Activated CD8-positive, alpha-beta memory T cell treated with anti-CD3 and anti-CD28 coated beads, Interleukin-2, amount 50 U/mL, for 1 hour (primary cell): ENCODE data around the gene TRPM2.

Source experiments
- DNase-seq: peaks from one replicate; pipeline ENCODE4 v3.0.0-alpha.2; 2020; ENCODE audit errors: extremely low read depth

Gene TRPM2

DNA sequence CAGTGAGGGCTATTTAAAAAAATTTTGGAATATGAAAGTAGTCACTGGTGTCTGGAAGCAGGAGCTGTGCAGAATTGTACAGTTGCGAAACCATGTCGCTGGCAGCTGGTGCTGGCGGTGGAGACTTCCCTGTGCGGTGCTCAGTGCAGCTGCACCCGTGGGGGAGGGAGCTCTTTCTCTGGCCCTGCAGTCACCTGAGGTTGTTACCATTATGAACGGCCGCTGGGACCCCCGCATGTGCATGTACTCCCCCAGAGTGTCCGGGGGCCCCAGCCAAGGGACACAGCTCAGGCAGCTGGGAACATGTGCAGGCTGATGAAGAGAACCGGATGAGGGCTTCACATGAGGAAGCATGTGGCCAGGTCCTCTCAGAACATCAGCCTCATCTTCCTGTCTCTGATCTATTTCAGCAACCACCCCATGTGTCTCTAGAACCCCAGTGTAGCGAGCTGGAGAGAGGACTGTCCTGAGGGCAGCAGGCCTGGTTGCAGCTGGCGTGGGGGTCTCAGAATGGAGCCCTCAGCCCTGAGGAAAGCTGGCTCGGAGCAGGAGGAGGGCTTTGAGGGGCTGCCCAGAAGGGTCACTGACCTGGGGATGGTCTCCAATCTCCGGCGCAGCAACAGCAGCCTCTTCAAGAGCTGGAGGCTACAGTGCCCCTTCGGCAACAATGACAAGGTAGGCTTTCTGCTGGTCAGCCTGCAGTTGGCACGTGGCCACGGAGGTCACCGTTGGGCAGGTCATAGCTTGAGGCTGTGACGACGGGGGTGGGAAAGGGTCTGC lies at the start of gene TRPM2:
TSS of gene TRPM2 (plus strand) at position 431 of the 780 bp plus-strand sequence. CDS start at position 511, 80 bp downstream.
- no peak for DNase-seq

DNA sequence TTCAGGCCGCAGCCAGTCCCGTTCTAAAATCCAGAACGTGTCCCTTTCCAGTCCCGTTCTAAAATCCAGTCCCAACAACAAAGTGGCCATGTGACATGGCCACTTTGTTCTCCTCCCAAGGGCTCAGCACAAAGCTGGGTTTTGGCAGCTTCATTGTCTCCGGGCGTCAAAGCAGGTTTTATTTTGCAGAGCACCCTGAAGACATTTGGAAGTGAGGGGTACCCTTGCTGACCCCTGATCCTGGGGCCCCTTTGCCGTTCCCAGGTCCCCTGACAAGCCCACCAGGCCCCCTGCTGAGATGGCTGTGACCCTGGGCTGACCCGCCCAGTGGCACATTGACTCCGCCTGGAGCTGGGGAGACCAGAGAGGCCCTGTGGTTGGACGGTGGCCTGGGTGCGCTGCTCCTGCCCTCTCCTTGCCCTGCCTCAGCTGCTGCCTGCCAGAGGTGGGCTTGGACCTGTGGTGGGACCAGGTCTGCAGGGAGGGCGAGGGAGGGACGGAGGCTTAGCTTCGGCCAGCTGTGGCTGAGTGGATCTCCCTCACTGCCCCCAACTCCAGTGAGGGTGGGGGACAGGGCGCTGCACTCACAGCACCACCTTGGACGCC lies 49.3 kb upstream of the TRPM2 start:
- no peak for DNase-seq

DNA sequence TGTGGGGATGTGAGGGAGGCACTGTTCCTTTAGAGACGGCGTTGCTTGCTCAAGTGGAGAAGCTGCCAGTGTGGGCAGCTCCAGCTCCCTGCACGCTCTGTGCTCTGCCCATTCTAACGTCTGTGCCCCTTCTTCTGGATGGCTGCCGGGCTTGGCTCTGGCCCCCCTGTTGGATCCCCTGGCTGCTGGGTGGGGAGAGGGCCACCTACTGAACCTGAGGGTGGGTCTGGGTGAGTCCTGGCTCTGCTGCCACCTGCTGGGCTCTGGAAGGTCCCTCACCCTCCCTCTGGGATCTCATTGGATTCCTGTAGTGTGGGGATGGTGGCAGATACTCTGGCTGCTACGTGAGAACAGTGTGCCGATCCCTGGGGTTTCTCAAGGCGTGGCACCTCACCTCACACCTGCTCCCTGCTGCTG lies 48.5 kb upstream of the TRPM2 start:
- DNase-seq = no peak

DNA sequence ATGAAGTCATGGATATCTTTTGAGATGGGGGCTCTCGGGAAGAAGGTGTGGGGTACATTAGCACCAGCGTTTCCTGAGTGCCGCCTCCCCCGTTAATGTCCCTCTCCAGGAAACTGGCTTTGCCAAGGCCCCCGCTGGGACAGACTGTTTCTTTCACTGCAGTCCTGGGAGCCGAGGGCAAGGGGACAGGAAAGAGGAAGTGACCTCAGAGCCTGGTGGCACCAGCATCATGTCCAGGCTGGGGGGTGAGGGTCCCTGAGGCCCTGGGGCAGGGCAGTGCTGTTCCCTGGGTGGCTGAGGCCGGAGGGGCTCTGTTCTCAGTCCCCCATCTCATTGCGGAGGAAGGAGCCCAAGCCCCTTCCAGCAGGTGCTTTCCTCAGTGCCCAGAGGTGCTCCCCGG lies 47.7 kb upstream of the TRPM2 start:
- DNase-seq = no peak

DNA sequence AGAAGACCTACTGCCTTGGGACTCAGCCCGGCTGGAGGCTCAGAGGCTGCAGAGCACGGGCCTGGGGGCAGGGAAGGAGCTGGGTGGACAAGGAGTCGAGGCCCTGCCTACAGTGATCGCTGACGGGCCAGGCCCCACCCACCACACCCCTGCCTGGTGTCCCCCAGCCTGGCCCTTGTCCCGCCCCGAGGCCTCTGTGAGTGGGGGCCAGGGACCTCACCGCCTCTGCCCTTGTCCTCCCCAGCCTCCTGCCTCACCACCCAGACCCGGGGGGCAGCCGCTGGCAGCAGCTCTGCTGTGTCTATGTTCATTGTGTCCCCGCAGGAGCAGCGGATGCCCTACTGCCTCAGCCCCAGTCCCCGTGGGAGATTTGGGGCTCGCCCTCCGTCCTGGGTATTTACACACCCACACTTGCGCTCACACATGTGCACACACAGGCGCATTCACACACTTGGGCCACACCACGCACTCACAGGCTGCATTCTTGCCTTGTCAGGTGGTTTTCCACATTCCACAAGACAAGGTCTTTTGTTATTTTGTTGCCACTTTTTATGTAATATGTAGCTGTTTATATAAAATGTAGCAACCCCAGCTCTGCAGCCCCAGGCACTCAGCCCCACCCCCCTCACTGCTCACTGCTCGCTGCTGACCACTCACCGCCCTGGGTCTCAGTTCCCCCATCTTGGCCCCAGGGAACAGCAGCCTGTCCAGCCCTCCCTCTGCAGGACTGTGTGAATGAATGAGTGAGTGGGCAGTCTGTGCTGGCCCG lies 46.3 kb upstream of the TRPM2 start:
- DNase-seq = no peak

DNA sequence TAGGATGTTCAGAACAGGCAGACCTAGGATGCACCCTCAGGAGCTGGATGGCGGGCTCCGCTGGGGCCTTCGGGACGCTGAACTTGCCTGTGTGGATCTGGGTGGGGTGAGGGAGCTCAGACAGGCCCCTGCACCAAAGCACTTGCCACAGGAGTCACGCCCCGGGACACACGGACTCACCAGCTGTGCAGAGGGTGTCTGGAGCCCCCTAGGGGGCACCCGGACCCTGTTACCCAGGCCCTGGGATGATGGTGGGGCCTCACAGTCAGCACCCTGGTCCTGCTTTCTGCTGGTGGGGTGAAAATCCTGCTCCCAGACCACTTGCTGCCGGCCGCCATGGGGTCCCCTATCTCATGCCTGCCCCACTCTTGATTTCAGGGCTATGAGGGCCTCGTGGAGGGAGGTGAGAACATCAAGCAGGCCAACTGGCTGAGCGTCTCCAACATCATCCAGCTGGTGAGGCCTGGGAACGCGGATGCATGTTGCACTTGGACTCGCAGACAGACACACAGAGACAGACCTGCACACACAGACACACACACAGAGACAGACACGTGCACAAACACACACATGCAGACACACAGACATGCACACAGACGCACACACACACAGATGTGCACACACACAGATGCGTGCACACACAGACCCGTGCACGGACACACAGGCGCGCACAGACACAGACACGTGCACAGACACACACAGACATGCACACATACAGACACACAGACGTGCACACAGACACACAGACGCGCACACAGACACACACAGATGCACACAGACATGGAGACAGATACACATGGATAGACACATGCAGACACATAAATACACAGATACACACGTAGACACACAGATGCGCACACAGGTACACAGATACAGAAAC lies 42.6 kb upstream of the TRPM2 start:
- DNase-seq = no peak

DNA sequence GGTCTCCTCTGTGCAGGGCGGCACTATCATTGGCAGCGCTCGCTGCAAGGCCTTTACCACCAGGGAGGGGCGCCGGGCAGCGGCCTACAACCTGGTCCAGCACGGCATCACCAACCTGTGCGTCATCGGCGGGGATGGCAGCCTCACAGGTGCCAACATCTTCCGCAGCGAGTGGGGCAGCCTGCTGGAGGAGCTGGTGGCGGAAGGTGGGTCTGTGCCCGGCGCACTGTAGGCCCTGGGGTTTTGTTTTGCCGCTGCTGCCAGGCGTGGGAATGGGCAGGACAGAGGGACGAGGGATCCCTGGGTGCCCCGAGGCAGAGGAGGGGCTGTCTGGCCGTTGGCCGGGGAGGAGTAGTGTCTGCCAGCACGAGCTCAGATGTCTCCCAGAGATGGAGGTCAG lies 41.3 kb upstream of the TRPM2 start:
- no peak for DNase-seq

DNA sequence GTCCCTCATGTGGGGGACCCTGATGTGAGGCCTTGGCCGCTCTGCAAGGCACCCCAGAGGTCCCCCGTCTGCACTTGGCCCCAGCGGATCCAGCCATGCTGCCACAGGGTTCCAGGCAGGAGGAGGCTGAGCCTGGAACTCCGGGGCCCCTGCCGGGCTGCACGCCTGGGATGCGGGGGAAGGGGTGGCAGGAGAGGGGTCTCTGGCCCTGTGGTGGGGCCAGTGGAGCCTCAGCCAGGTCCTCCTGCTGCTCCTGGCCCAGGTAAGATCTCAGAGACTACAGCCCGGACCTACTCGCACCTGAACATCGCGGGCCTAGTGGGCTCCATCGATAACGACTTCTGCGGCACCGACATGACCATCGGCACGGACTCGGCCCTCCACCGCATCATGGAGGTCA lies 40.7 kb upstream of the TRPM2 start:
- no peak for DNase-seq

DNA sequence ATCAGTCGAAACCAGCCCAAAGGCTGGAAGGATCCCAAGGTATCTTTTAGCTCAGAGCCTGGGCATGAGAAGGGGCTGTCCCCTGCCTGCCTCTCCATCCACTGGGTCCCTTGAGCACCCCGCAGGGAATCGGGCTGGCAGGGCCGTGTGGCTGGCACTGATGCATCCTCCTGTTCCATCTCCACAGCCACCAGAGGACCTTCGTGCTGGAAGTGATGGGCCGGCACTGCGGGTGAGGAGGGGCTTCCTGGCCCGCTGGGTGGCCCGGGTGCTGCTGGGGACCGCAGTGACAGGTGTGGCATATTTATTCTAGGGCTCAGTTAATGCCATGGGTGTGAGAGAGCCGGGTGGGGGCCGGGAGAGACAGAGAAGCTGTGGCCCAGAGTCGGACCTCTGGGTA lies 40.0 kb upstream of the TRPM2 start:
- no peak for DNase-seq

DNA sequence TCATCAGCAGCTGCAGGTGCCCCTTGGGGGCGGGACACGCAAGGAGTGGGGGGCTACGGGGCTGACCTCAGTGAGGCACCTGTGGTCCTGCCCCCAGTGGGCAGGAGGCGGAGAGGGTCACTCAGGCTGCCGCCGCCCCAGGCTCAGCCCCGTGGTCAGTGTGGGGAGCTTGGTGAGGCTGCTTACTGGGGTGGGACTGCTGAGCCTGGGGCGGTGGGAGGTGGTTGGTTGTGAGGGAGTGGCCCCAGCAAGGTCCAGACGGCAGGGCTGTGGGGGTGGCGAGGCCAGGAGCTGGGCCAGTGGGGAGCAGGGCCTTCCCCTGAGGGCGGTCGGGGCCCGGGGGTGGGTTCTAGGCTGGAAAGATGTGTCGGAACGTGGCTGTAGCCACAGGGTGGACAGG lies 39.3 kb upstream of the TRPM2 start:
- no peak for DNase-seq

DNA sequence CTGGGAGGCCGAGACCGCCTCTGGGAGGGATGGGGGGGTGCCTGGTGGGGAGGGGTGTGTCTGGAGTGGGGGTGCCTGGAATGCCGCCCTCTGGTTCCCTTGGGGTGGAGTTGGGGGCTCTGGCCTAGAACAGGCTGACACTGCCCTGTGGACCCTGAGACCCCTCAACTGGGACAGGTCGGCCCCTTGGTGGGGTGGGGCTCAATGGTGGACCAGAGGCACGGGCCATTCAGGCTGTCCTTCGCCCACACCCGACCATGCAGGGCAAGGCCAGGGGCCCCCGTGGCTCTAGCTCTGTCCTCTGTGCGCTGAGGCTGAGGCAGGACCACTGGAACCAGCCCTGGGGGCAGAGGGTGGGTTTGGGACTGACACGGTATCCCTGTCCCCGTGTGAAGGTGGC lies 38.9 kb upstream of the TRPM2 start:
- DNase-seq = no peak

DNA sequence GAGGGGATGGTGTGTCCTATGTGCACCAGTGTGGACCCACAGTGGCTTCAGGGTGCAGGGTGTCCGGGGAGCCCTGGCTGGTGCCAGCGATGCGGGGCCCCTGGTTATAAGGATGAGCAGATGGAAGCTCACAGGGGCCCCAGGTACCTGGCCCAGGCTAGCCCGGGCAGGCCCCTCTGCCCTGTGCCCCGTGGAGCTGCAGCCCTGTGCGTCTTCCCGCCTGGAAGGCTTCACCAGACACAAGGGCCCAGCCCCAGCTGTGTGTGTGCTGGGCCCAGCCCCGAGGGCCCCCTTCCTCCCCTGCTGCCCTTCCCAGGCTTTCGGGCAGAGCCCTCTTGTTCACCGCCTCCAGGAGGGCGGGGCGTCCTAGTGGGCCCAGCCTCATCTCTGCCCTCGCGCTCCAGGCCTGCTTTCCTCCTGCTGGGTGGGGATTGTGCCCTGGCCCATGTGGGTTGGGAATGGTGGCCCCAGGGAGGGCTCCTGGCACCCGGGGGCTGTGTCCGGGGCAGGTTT lies 37.7 kb upstream of the TRPM2 start:
- DNase-seq = no peak

DNA sequence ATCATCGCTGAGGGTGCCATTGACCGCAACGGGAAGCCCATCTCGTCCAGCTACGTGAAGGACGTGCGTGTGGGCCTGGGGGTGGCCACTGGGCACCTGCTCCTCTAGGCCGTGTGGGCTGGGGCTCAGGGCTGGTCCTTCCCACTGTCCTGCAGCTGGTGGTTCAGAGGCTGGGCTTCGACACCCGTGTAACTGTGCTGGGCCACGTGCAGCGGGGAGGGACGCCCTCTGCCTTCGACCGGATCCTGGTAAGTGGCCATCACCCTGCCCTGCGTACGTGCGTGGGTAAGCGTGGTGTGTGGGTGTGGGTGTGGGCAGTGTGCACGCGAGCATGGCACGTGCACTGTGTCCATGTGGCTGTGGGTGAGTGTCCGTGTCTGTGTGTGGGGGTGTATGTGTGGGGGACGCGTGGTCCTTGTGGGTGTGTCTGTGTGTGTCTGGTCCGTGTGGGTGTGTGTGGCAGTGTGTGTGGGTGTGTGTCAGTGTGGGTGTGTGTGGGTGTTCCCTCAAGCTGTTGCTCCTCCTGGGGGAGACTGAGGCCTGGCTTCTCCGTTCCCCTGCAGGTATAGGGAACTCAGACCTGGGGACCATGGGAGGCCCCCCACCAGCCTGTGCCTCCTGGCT lies 37.0 kb upstream of the TRPM2 start:
- no peak for DNase-seq

DNA sequence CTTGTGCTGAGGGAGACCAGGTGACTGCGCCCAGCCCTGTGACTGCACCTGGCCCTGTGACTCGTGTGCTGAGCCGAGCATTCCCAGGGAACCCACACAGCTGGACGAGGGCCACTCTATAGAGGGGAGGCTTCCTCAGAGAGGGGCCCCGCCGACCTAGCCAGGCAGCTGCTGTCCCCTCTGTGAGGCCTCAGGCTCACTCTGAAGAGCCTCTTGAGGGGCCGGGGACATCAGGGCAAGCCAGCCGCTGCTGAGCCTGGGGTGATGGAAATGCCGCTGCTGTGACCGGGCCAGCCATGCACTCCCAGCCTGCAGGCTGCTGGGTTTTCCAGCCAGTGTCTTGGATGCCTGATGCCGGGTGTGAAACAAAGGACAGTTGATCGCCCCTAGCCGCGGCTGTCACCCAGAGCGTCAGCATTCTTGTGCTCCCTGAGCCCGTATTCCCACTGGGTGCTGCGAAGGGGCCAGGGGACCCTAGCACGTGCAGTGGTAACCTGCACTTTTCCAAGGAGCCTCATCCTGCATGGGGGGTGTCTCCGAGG lies 36.1 kb upstream of the TRPM2 start:
- no peak for DNase-seq

DNA sequence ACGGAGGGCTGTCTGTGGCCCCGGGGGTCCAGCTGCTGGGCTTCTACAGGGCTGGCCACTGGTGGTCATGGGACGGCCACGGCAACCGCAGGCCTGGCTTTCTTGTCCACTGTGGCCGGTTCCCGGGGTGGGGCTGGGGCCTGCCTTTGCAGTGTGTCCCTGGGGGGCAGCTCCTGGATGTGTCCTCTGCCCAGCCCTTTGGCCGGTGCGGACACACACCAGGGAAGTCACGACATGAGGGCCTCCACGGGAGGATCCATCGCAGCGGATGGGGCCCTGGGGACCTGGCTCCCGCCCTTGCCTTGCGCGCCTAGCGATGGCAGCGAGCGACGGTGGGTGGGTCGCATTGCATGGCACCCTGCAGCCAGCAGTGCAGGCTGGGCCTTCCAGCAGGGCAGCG lies 35.5 kb upstream of the TRPM2 start:
- DNase-seq = no peak

DNA sequence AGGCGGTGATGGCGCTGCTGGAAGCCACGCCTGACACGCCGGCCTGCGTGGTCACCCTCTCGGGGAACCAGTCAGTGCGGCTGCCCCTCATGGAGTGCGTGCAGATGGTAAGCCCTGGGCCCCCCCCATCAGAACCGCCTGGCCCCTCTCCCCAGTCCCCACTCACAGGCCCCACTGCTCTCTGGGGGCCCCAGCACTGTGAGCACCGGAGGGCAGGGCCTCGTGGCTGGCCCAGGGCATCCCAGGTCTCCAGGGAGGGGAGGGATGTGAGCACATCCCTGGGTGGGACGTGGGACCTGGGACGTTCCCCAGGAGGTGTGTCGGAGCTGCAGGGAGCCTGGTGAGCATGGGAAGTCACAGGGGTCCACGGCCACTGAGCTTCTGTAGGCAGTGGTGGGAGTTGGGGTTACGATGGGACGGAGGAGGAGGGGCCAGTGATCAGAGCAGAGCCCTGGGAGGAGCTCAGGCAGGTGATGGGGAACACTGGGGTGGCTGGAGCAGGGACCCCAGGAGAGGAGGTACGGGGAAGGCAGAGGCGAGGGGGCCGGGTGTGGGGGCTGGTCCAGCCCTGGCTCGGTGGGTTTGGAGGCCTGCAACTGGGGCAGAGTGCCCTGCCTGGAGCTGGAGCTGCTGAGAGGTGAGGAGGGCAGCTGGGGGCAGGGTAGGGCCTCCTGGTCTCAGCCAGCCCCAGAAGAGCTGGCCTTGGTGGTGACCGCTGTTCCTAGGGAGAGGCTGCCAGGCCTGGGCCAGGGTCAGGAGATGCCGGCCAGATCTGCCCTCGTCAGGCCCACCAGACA lies 34.7 kb upstream of the TRPM2 start:
- no peak for DNase-seq

DNA sequence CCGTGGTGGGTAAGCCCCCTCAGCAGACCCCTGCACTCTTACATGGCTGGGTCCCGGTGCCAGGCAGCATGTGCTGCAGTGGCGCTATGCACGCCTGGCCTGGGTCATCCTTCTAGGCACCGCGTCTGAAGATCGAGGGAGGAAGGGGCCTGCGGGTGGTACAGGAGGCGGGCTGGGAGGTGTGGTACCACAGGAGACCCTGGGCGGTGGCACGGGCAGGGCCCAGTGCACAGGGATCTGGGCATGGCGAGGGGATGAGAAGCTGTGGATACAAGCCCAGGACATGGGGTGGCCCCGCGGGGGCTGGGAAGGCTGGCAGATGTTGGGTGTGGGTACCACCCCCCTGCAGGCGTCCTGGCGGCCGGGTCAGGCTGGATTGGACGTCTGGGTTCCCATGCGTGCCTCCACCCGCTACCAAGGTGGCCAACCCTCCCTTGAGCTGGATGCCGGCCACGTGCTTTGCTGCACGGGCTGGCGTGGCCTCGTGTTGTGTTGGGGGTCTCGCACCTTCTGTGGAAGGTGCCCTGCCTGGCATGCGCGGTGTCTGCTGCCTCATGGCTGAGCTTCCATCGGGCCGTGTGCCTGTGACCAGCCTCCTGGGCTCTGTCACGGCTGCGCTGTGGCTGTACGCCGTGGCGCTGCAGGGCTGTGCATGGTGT lies 33.9 kb upstream of the TRPM2 start:
- no peak for DNase-seq

DNA sequence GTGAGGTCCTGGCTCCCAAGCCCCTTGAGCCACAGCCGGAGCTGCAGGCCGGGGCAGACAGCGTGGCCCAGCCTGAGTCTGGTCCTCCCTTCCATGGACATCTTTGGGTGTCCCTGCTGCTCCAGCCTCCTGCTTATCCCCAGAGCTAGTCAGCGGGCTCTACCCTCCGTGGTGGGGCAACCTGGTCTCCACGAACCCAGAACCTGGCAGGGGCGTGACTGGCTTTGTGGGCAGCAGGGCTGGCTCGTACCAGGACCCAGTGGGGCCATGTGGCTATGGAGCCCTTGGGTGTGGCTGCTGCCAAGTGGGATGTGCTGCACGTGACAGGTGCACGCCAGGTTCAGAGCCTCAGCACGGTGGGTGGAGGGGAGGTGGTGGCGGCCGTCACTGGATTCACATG lies 32.6 kb upstream of the TRPM2 start:
- DNase-seq = no peak

DNA sequence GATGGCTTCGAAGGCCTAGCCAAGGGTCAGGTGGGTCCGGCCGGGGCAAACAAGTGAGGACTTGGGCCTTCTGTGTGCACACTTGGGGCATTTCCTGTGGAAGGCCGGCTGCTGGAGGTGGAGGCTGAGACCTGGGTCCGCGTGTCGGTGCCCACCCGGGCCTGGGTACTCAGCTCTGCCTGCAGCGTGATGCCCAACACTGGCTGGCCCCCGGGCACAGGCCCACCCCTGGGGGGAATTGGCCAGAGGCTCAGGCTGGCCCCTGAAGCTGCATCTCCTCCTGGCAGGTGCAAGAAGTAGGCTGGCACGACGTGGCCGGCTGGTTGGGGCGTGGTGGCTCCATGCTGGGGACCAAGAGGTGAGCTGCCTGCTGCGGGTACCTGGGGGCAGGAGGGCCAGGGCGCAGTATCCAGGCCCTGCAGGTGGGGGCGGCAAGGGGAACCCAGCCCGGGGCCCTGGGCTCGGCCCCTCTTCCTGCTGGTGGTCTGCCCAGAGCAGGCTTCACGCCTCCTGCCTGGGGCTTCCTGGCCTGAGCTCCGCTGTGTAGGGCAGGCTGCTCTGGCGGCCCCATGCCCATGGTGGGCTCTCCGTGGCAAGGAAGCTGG lies 31.5 kb upstream of the TRPM2 start:
- no peak for DNase-seq
